Activated naive CD8-positive, alpha-beta T cell treated with anti-CD3 and anti-CD28 coated beads, Interleukin-2, amount 50 U/mL, for 24 hours (primary cell): ENCODE data around the gene HSPA9.
A peak's percentile ranks its signal among the peaks of the same experiment; 100 is the strongest.

Experiments used
- ATAC-seq: fragments of 150-1000 bp; cut with Tn5 transposase; one replicate; pipeline ENCODE4 v1.10.0; 2021
- DNase-seq: peaks from one replicate; pipeline ENCODE4 v3.0.0; 2021
- H3K27ac Mint-ChIP-seq: one replicate; pipeline ENCODE4 v1.8.0; 2021; ENCODE audit warnings: mild to moderate bottlenecking, mixed read lengths
- H3K27me3 Mint-ChIP-seq: one replicate; pipeline ENCODE4 v1.8.0; 2021; ENCODE audit warnings: mixed read lengths
- H3K36me3 Mint-ChIP-seq: one replicate; pipeline ENCODE4 v1.8.0; 2021; ENCODE audit warnings: low read depth, mixed read lengths
- H3K4me1 Mint-ChIP-seq: one replicate; pipeline ENCODE4 v1.8.0; 2021; ENCODE audit warnings: mixed read lengths
- H3K4me3 Mint-ChIP-seq: one replicate; pipeline ENCODE4 v1.8.0; 2021; ENCODE audit warnings: mild to moderate bottlenecking, moderate library complexity, mixed read lengths
- H3K9me3 Mint-ChIP-seq: one replicate; pipeline ENCODE4 v1.8.0; 2021; ENCODE audit warnings: mixed read lengths

The HSPA9 gene

GRCh38 chr5:138575194-138576015 lies at the start of gene HSPA9:
Gene HSPA9, minus strand, starts transcription at chr5:138575401. Its CDS starts 83 bp downstream, at chr5:138575318.
- peaks cover 4% of the 10 kb centered on the region for H3K9me3 Mint-ChIP-seq
- peaks cover 51% of the 10 kb centered on the region for H3K36me3 Mint-ChIP-seq
- peak within 1 kb of the TSS; percentile 100 for H3K27ac Mint-ChIP-seq
- DNase-seq (peak; percentile 96), ATAC-seq (peak; percentile 89)
- H3K27me3 Mint-ChIP-seq = no peaks in the 10 kb centered on the region
- H3K4me3 Mint-ChIP-seq = peak within 1 kb of the TSS; percentile 99
- H3K4me1 Mint-ChIP-seq = peaks cover 54% of the 10 kb centered on the region

GRCh38 chr5:138623053-138623452 lies 47.9 kb upstream of the HSPA9 start:
- no peaks in the 10 kb centered on the region for H3K36me3 Mint-ChIP-seq
- no peaks in the 10 kb centered on the region for H3K9me3 Mint-ChIP-seq
- ATAC-seq (no peak), DNase-seq (no peak)
- H3K4me1 Mint-ChIP-seq = no peaks in the 10 kb centered on the region
- H3K27ac Mint-ChIP-seq = no peak overlapping the region
- no peak overlapping the region for H3K4me3 Mint-ChIP-seq
- H3K27me3 Mint-ChIP-seq = peaks cover 47% of the 10 kb centered on the region

GRCh38 chr5:138622051-138622450 lies 46.9 kb upstream of the HSPA9 start:
- DNase-seq (no peak), ATAC-seq (no peak)
- peaks cover 46% of the 10 kb centered on the region for H3K27me3 Mint-ChIP-seq
- H3K36me3 Mint-ChIP-seq = no peaks in the 10 kb centered on the region
- no peak overlapping the region for H3K4me3 Mint-ChIP-seq
- H3K9me3 Mint-ChIP-seq = no peaks in the 10 kb centered on the region
- H3K27ac Mint-ChIP-seq = no peak overlapping the region
- no peaks in the 10 kb centered on the region for H3K4me1 Mint-ChIP-seq

GRCh38 chr5:138620663-138621224 lies 45.5 kb upstream of the HSPA9 start:
- no peak overlapping the region for H3K27ac Mint-ChIP-seq

GRCh38 chr5:138616508-138616907 lies 41.3 kb upstream of the HSPA9 start:
- Mint-ChIP-seq H3K36me3 (no peaks in the 10 kb centered on the region), H3K4me3 (no peak overlapping the region), H3K9me3 (no peaks in the 10 kb centered on the region), H3K27ac (no peak overlapping the region), H3K4me1 (peaks cover 2% of the 10 kb centered on the region), H3K27me3 (peaks cover 53% of the 10 kb centered on the region)
- DNase-seq (no peak), ATAC-seq (no peak)

More at GRCh38 chr5:138620663-138621224, 45.5 kb upstream of the HSPA9 start:
- ATAC-seq (no peak), DNase-seq (no peak)
- peaks cover 43% of the 10 kb centered on the region for H3K27me3 Mint-ChIP-seq
- H3K36me3 Mint-ChIP-seq = no peaks in the 10 kb centered on the region
- H3K4me1 Mint-ChIP-seq = no peaks in the 10 kb centered on the region
- no peaks in the 10 kb centered on the region for H3K9me3 Mint-ChIP-seq
- no peak overlapping the region for H3K4me3 Mint-ChIP-seq

- no peaks in the 10 kb centered on the region for H3K9me3 Mint-ChIP-seq
- peaks cover 52% of the 10 kb centered on the region for H3K27me3 Mint-ChIP-seq
- ATAC-seq = no peak
- H3K4me3 Mint-ChIP-seq = no peak overlapping the region
- no peak for DNase-seq
- H3K27ac Mint-ChIP-seq = no peak overlapping the region
- no peaks in the 10 kb centered on the region for H3K36me3 Mint-ChIP-seq
- peaks cover 12% of the 10 kb centered on the region for H3K4me1 Mint-ChIP-seq
Measured at GRCh38 chr5:138615461-138615860, 40.3 kb upstream of the HSPA9 start.

- peaks cover 57% of the 10 kb centered on the region for H3K27me3 Mint-ChIP-seq
- no peaks in the 10 kb centered on the region for H3K9me3 Mint-ChIP-seq
- no peak overlapping the region for H3K4me3 Mint-ChIP-seq
- H3K36me3 Mint-ChIP-seq = no peaks in the 10 kb centered on the region
- no peak overlapping the region for H3K27ac Mint-ChIP-seq
- ATAC-seq (no peak), DNase-seq (no peak)
- peaks cover 12% of the 10 kb centered on the region for H3K4me1 Mint-ChIP-seq
Measured at GRCh38 chr5:138611678-138612218, 36.5 kb upstream of the HSPA9 start.

GRCh38 chr5:138610918-138611677 lies 35.9 kb upstream of the HSPA9 start:
- ATAC-seq (peak; percentile 20), DNase-seq (peak; percentile 9)
- H3K4me3 Mint-ChIP-seq = no peak overlapping the region
- peaks cover 12% of the 10 kb centered on the region for H3K4me1 Mint-ChIP-seq
- no peaks in the 10 kb centered on the region for H3K36me3 Mint-ChIP-seq
- no peak overlapping the region for H3K27ac Mint-ChIP-seq
- H3K27me3 Mint-ChIP-seq = peaks cover 59% of the 10 kb centered on the region
- H3K9me3 Mint-ChIP-seq = no peaks in the 10 kb centered on the region

- Mint-ChIP-seq H3K4me3 (no peak overlapping the region), H3K4me1 (peaks cover 12% of the 10 kb centered on the region), H3K36me3 (no peaks in the 10 kb centered on the region), H3K9me3 (no peaks in the 10 kb centered on the region), H3K27me3 (peaks cover 60% of the 10 kb centered on the region), H3K27ac (no peak overlapping the region)
- ATAC-seq (no peak), DNase-seq (no peak)
Measured at GRCh38 chr5:138610415-138610917, 35.3 kb upstream of the HSPA9 start.

GRCh38 chr5:138606378-138607064 lies 31.3 kb upstream of the HSPA9 start:
- Mint-ChIP-seq H3K4me1 (peaks cover 30% of the 10 kb centered on the region), H3K4me3 (no peak overlapping the region), H3K9me3 (no peaks in the 10 kb centered on the region), H3K36me3 (no peaks in the 10 kb centered on the region), H3K27ac (no peak overlapping the region), H3K27me3 (peaks cover 55% of the 10 kb centered on the region)
- DNase-seq (no peak), ATAC-seq (no peak)

- H3K27ac Mint-ChIP-seq = no peak overlapping the region
- no peak overlapping the region for H3K4me3 Mint-ChIP-seq
- peaks cover 56% of the 10 kb centered on the region for H3K27me3 Mint-ChIP-seq
- no peak for DNase-seq
- no peak for ATAC-seq
- peaks cover 21% of the 10 kb centered on the region for H3K4me1 Mint-ChIP-seq
- no peaks in the 10 kb centered on the region for H3K9me3 Mint-ChIP-seq
- H3K36me3 Mint-ChIP-seq = no peaks in the 10 kb centered on the region
Measured at GRCh38 chr5:138605254-138605972, 30.2 kb upstream of the HSPA9 start.

GRCh38 chr5:138604176-138604785 lies 29.1 kb upstream of the HSPA9 start:
- DNase-seq (no peak), ATAC-seq (no peak)
- Mint-ChIP-seq H3K9me3 (no peaks in the 10 kb centered on the region), H3K36me3 (no peaks in the 10 kb centered on the region), H3K4me1 (peaks cover 21% of the 10 kb centered on the region), H3K27me3 (peaks cover 59% of the 10 kb centered on the region), H3K27ac (no peak overlapping the region), H3K4me3 (no peak overlapping the region)

- DNase-seq = peak; percentile 38
- Mint-ChIP-seq H3K27ac (no peak overlapping the region), H3K4me3 (no peak overlapping the region), H3K4me1 (peaks cover 21% of the 10 kb centered on the region), H3K9me3 (no peaks in the 10 kb centered on the region), H3K27me3 (peaks cover 63% of the 10 kb centered on the region), H3K36me3 (no peaks in the 10 kb centered on the region)
- peak; percentile 86 for ATAC-seq
Measured at GRCh38 chr5:138603249-138603920, 28.2 kb upstream of the HSPA9 start.
